Prostate gland (tissue), 2 donors: ENCODE results near the gene TCERG1L.

ENCODE experiments used
- CTCF ChIP-seq, 4 experiments: fragments of 200-600 bp in 2 of 4; fragments of 450-650 bp in 2 of 4; sonication (generic) in 2 of 4; IDR thresholded peaks; 1 replicate in 3 of 4; 2 replicates in 1 of 4; pipeline ENCODE4 v1.5.1; 2016 to 2019; ENCODE audit warnings: antibody characterized with exemption in 4 of 4, mild to moderate bottlenecking in 2 of 4, moderate library complexity in 2 of 4
- POLR2A ChIP-seq: fragments of 450-650 bp; IDR thresholded peaks from one replicate; pipeline ENCODE4 v1.6.1; 2016; ENCODE audit warnings: antibody characterized with exemption, mild to moderate bottlenecking
- POLR2AphosphoS5 ChIP-seq: sonication (generic); formaldehyde crosslinking; IDR thresholded peaks from one replicate; pipeline ENCODE4 v1.6.1; 2017; ENCODE audit warnings: antibody characterized with exemption

GRCh38 chr10:131137223-131137622 is 174.3 kb downstream of the TCERG1L start:
- TF ChIP-seq CTCF (IDR thresholded peaks at IDR 0.05) (no peak), POLR2A (no peak), POLR2AphosphoS5 (no peak)
